WTC11 (cell line): ENCODE measurements around the gene ZNF442. TPM values are rescaled to one million over a fixed set of nuclear protein-coding genes. Genes with fewer than 3 reads are reported as not detected.

Experiments
- ATAC-seq: fragments of 200-7000 bp; cut with Tn5 transposase; 2 replicates; pipeline ENCODE4 v1.10.0; 2021; ENCODE audit warnings: mild to moderate bottlenecking, moderate library complexity
- CTCF ChIA-PET: fragments of 300-600 bp; sonication (Branson Sonifier 250); formaldehyde crosslinking; loops from one replicate; lab custom pipeline; 2021; ENCODE audit warnings: antibody characterized with exemption; lab: Charles Lee
- POLR2A ChIA-PET: fragments of 350-600 bp; sonication (Branson Sonifier 250); formaldehyde crosslinking; loops from one replicate; lab custom pipeline; 2021; ENCODE audit warnings: antibody characterized with exemption; lab: Charles Lee
- DNase-seq: peaks from one replicate; pipeline ENCODE4 v3.0.0; 2021; ENCODE audit warnings: low spot score
- H3K27ac Mint-ChIP-seq: 2 replicates; pipeline ENCODE4 v1.8.0; 2021; ENCODE audit warnings: mixed read lengths
- H3K27me3 Mint-ChIP-seq: 2 replicates; pipeline ENCODE4 v1.8.0; 2021; ENCODE audit warnings: low read depth, mild to moderate bottlenecking, moderate library complexity, mixed read lengths
- H3K36me3 Mint-ChIP-seq: 2 replicates; pipeline ENCODE4 v1.8.0; 2021; ENCODE audit warnings: mixed read lengths
- H3K4me1 Mint-ChIP-seq: 2 replicates; pipeline ENCODE4 v1.8.0; 2022; ENCODE audit warnings: mixed read lengths
- H3K4me3 Mint-ChIP-seq: 2 replicates; pipeline ENCODE4 v1.8.0; 2021; ENCODE audit warnings: mild to moderate bottlenecking, moderate library complexity, mixed read lengths
- H3K9me3 Mint-ChIP-seq: 2 replicates; pipeline ENCODE4 v1.8.0; 2021; ENCODE audit warnings: mixed read lengths
- ATF2 ChIP-seq: sonication (generic); formaldehyde crosslinking; IDR thresholded peaks from 2 replicates; pipeline ENCODE4 v1.8.1; 2022; ENCODE audit warnings: low read depth, missing genetic modification reagents, borderline replicate concordance
- GTF2I ChIP-seq: fragments of 250-450 bp; sonication (Bioruptor Pico); conservative IDR thresholded peaks from 2 replicates; pipeline ENCODE4 v1.4.0; 2021; ENCODE audit warnings: mild to moderate bottlenecking
- MYBL2 ChIP-seq: sonication (generic); formaldehyde crosslinking; IDR thresholded peaks from 2 replicates; pipeline ENCODE4 v1.8.1; 2023; ENCODE audit warnings: mild to moderate bottlenecking, moderate library complexity, missing genetic modification reagents
- PRDM15 ChIP-seq: sonication (generic); formaldehyde crosslinking; IDR thresholded peaks from 2 replicates; pipeline ENCODE4 v1.8.0; 2022; ENCODE audit warnings: missing genetic modification reagents
- SMAD3 ChIP-seq: sonication (generic); formaldehyde crosslinking; IDR thresholded peaks from 2 replicates; pipeline ENCODE4 v1.8.0; 2022; ENCODE audit warnings: missing genetic modification reagents, mild to moderate bottlenecking, borderline replicate concordance
- SMAD4 ChIP-seq: sonication (generic); formaldehyde crosslinking; IDR thresholded peaks from 2 replicates; pipeline ENCODE4 v1.8.0; 2022; ENCODE audit warnings: mild to moderate bottlenecking, missing genetic modification reagents
- STAT6 ChIP-seq: sonication (generic); formaldehyde crosslinking; conservative IDR thresholded peaks from 2 replicates; pipeline ENCODE4 v1.8.1; 2023; ENCODE audit warnings: mild to moderate bottlenecking, low read depth, missing genetic modification reagents, moderate library complexity
- ZNF219 ChIP-seq: sonication (generic); formaldehyde crosslinking; IDR thresholded peaks from 2 replicates; pipeline ENCODE4 v1.8.0; 2023; ENCODE audit warnings: missing genetic modification reagents, mild to moderate bottlenecking, borderline replicate concordance
- ZNF281 ChIP-seq: sonication (generic); formaldehyde crosslinking; IDR thresholded peaks from 2 replicates; pipeline ENCODE4 v1.8.0; 2023; ENCODE audit warnings: mild to moderate bottlenecking, missing genetic modification reagents
- ZNF532 ChIP-seq: fragments of 250-450 bp; sonication (Bioruptor Pico); IDR thresholded peaks from 2 replicates; pipeline ENCODE4 v1.9.0; 2021; ENCODE audit warnings: mild to moderate bottlenecking, borderline replicate concordance
- total RNA-seq: library from RNA; stranded (reverse); gene quantifications from 3 replicates; pipeline ENCODE4 v1.2.3, GENCODE V29; 2021
- TF ChIP-seq, protein P1 (sequence below): fragments of 250-450 bp; sonication (Bioruptor Pico); IDR thresholded peaks from 2 replicates; pipeline ENCODE4 v1.9.0; 2021; ENCODE audit warnings: mild to moderate bottlenecking
- TF ChIP-seq, protein P2 (sequence below): fragments of 250-450 bp; sonication (Bioruptor Pico); IDR thresholded peaks from 2 replicates; pipeline ENCODE4 v1.9.0; 2021; ENCODE audit warnings: mild to moderate bottlenecking
- TF ChIP-seq, protein P3 (sequence below): sonication (generic); formaldehyde crosslinking; IDR thresholded peaks from 2 replicates; pipeline ENCODE4 v1.8.1; 2023; ENCODE audit warnings: mild to moderate bottlenecking, missing genetic modification reagents, moderate library complexity

Gene ZNF442
- total RNA-seq, 1 experiment from 2014 or later = 1.9 TPM

GRCh38 chr19:12350890-12351197 lies 14.6 kb downstream of the ZNF442 start (continued):
- TF ChIP-seq ZNF281 (no peak), MYBL2 (CRISPR knock-in tag) (no peak), SMAD3 (CRISPR knock-in tag) (no peak)
- TF ChIP-seq, protein P1, sequence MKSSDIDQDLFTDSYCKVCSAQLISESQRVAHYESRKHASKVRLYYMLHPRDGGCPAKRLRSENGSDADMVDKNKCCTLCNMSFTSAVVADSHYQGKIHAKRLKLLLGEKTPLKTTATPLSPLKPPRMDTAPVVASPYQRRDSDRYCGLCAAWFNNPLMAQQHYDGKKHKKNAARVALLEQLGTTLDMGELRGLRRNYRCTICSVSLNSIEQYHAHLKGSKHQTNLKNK (CRISPR knock-in tag) = no peak
- TF ChIP-seq, protein P2, sequence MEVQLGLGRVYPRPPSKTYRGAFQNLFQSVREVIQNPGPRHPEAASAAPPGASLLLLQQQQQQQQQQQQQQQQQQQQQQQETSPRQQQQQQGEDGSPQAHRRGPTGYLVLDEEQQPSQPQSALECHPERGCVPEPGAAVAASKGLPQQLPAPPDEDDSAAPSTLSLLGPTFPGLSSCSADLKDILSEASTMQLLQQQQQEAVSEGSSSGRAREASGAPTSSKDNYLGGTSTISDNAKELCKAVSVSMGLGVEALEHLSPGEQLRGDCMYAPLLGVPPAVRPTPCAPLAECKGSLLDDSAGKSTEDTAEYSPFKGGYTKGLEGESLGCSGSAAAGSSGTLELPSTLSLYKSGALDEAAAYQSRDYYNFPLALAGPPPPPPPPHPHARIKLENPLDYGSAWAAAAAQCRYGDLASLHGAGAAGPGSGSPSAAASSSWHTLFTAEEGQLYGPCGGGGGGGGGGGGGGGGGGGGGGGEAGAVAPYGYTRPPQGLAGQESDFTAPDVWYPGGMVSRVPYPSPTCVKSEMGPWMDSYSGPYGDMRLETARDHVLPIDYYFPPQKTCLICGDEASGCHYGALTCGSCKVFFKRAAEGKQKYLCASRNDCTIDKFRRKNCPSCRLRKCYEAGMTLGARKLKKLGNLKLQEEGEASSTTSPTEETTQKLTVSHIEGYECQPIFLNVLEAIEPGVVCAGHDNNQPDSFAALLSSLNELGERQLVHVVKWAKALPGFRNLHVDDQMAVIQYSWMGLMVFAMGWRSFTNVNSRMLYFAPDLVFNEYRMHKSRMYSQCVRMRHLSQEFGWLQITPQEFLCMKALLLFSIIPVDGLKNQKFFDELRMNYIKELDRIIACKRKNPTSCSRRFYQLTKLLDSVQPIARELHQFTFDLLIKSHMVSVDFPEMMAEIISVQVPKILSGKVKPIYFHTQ = no peak
- TF ChIP-seq, protein P3, sequence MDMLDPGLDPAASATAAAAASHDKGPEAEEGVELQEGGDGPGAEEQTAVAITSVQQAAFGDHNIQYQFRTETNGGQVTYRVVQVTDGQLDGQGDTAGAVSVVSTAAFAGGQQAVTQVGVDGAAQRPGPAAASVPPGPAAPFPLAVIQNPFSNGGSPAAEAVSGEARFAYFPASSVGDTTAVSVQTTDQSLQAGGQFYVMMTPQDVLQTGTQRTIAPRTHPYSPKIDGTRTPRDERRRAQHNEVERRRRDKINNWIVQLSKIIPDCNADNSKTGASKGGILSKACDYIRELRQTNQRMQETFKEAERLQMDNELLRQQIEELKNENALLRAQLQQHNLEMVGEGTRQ (CRISPR knock-in tag) = no peak
- TF ChIP-seq, all 79 proteins: peak for 0

- H3K4me3 Mint-ChIP-seq = no peak overlapping the region
- H3K36me3 Mint-ChIP-seq = peaks cover 74% of the 10 kb centered on the region
- no peaks in the 10 kb centered on the region for H3K4me1 Mint-ChIP-seq
- ChIA-PET POLR2A (no interaction called here), CTCF (no interaction called here)
- no peak for DNase-seq
- no peak for ATAC-seq
- peaks cover 81% of the 10 kb centered on the region for H3K9me3 Mint-ChIP-seq
- no peak overlapping the region for H3K27ac Mint-ChIP-seq
- H3K27me3 Mint-ChIP-seq = peaks cover 11% of the 10 kb centered on the region
- TF ChIP-seq ZNF532 (no peak), SMAD4 (CRISPR knock-in tag) (no peak), ZNF219 (no peak), ATF2 (no peak), STAT6 (CRISPR knock-in tag) (no peak), GTF2I (no peak), PRDM15 (no peak)
- TF ChIP-seq, protein P1 (CRISPR knock-in tag) = no peak
Observed at GRCh38 chr19:12350185-12350889, 15.1 kb downstream of the ZNF442 start.
